Measurements from ENCODE around the gene ACKR3. TPM values are rescaled to one million over a fixed set of nuclear protein-coding genes. Genes with fewer than 3 reads are reported as not detected.

The ACKR3 gene
- total and polyA plus RNA-seq, 10 of the 15 experiments (the other 5 are each of a cell fraction or from before 2014, with no cell fraction given): 3.0 to 154 (median 6.4) TPM

DNA sequence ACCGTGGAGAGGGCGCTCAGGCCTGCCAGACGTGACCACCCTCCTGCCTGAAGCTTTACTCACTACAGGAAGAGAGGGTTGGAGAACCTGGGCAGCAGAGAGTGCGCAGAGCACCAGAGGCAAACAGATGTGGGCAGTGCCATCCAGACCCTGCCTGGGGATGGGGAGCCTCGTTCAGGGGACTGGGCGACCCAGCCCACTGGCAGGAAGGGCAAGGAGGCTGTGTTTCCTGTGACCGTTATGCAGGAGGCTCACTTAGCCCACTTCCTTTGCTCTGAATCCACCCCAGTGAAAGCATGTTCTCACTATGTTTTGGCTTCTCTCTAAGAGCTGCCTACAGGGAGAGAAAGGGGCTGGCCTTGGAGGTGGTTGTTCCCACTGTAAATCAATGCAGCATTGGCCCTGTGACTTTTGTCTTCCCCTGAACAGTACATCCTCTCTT lies 23.0 kb upstream of the ACKR3 start (continued):
- TF ChIP-seq POLR2AphosphoS2 (IDR thresholded peaks at IDR 0.05; ENCODE audit: low read depth, low read length) (no peak), RBBP5 (conservative IDR thresholded peaks at IDR 0.05) (no peak), IRF5 (IDR thresholded peaks at IDR 0.05; ENCODE audit: borderline replicate concordance) (no peak), ASH2L (IDR thresholded peaks at IDR 0.05; ENCODE audit: borderline replicate concordance, low read depth) (no peak), CEBPB (IDR thresholded peaks at IDR 0.05; ENCODE audit: borderline replicate concordance in 1 of 2, low read depth in 2 of 2, low read length in 2 of 2) (no peak), JUND (IDR thresholded peaks at IDR 0.05; ENCODE audit: low read depth, low read length) (no peak), NR2F1 (conservative IDR thresholded peaks at IDR 0.05) (no peak), HDAC6 (IDR thresholded peaks at IDR 0.05; ENCODE audit: unreplicated experiment) (no peak), NFYA (IDR thresholded peaks at IDR 0.05; ENCODE audit: borderline replicate concordance, low read depth, low read length) (no peak), DPF2 (IDR thresholded peaks at IDR 0.05) (peak; percentile 16; the same call in 1 of the 2 replicates), SMARCA5 (IDR thresholded peaks at IDR 0.05) (peak; percentile 33; the same call in 1 of the 2 replicates), CREM (IDR thresholded peaks at IDR 0.05; ENCODE audit: low read depth) (peak; percentile 23; the same call in 1 of the 2 replicates), POU2F2 (IDR thresholded peaks at IDR 0.05; ENCODE audit: borderline replicate concordance, low read depth, low read length) (0 out of 3 replicates have a peak, but pooled peaks have one; percentile 48), HDGF (IDR thresholded peaks at IDR 0.05) (peak; percentile 73), ZNF592 (IDR thresholded peaks at IDR 0.05) (peak; percentile 88; the same call in 1 of the 2 replicates), CBX3 (IDR thresholded peaks at IDR 0.05; ENCODE audit: borderline replicate concordance, low read depth) (no peak), PAX5 (IDR thresholded peaks at IDR 0.05; ENCODE audit: borderline replicate concordance, low read depth, low read length) (no peak), ZNF24 (IDR thresholded peaks at IDR 0.05) (no peak), SMAD1 (IDR thresholded peaks at IDR 0.05; ENCODE audit: low read depth, partially characterized antibody) (no peak), FOS (IDR thresholded peaks at IDR 0.05; ENCODE audit: borderline replicate concordance, extremely low read depth, insufficient read length) (no peak), ZNF207 (IDR thresholded peaks at IDR 0.05; ENCODE audit: borderline replicate concordance) (no peak), KLF5 (IDR thresholded peaks at IDR 0.05; ENCODE audit: partially characterized antibody) (no peak), EP300 (IDR thresholded peaks at IDR 0.05; ENCODE audit: borderline replicate concordance in 1 of 2, control insufficient read depth in 1 of 2, low read depth in 2 of 2, low read length in 2 of 2) (no peak), MYC (IDR thresholded peaks at IDR 0.05; ENCODE audit: insufficient read depth, insufficient read length, insufficient replicate concordance, low read length, severe bottlenecking) (no peak), GABPA (IDR thresholded peaks at IDR 0.05; ENCODE audit: low read depth) (no peak)
- TF ChIP-seq, protein P1, sequence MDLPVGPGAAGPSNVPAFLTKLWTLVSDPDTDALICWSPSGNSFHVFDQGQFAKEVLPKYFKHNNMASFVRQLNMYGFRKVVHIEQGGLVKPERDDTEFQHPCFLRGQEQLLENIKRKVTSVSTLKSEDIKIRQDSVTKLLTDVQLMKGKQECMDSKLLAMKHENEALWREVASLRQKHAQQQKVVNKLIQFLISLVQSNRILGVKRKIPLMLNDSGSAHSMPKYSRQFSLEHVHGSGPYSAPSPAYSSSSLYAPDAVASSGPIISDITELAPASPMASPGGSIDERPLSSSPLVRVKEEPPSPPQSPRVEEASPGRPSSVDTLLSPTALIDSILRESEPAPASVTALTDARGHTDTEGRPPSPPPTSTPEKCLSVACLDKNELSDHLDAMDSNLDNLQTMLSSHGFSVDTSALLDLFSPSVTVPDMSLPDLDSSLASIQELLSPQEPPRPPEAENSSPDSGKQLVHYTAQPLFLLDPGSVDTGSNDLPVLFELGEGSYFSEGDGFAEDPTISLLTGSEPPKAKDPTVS (IDR thresholded peaks at IDR 0.05; ENCODE audit: low read depth, low read length): no peak
